ENCODE measurements around the gene TMEM86B.

GRCh38 chr19:55255618-55256423 is 27.3 kb upstream of the TMEM86B start:
- TF ChIP-seq, protein P1, sequence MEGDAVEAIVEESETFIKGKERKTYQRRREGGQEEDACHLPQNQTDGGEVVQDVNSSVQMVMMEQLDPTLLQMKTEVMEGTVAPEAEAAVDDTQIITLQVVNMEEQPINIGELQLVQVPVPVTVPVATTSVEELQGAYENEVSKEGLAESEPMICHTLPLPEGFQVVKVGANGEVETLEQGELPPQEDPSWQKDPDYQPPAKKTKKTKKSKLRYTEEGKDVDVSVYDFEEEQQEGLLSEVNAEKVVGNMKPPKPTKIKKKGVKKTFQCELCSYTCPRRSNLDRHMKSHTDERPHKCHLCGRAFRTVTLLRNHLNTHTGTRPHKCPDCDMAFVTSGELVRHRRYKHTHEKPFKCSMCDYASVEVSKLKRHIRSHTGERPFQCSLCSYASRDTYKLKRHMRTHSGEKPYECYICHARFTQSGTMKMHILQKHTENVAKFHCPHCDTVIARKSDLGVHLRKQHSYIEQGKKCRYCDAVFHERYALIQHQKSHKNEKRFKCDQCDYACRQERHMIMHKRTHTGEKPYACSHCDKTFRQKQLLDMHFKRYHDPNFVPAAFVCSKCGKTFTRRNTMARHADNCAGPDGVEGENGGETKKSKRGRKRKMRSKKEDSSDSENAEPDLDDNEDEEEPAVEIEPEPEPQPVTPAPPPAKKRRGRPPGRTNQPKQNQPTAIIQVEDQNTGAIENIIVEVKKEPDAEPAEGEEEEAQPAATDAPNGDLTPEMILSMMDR (IDR thresholded peaks at IDR 0.05; ENCODE audit: low read length) = no peak
- no peak for TF ChIP-seq EZH2 (IDR thresholded peaks at IDR 0.05; ENCODE audit: borderline replicate concordance, low read length)
